HepG2 (cell line): ENCODE results near the gene RPTOR. TPM values are rescaled to one million over a fixed set of nuclear protein-coding genes. Genes with fewer than 3 reads are reported as not detected.

Experiments used
- ARID4A ChIP-seq: sonication (generic); formaldehyde crosslinking; IDR thresholded peaks from 2 replicates; pipeline ENCODE4 v1.5.0; 2020; ENCODE audit warnings: mild to moderate bottlenecking, missing genetic modification reagents, borderline replicate concordance
- BATF2 ChIP-seq: sonication (generic); formaldehyde crosslinking; IDR thresholded peaks from 2 replicates; pipeline ENCODE4 v1.8.0; 2022; ENCODE audit warnings: mild to moderate bottlenecking, missing genetic modification reagents, moderate library complexity
- CEBPG ChIP-seq: IDR thresholded peaks from 2 replicates; pipeline ENCODE4 v1.6.1; 2016
- DNMT3B ChIP-seq: conservative IDR thresholded peaks from 2 replicates; pipeline ENCODE4 v1.6.1; 2016; ENCODE audit warnings: missing biosample characterization, control low read depth
- ELF4 ChIP-seq: sonication (generic); formaldehyde crosslinking; IDR thresholded peaks from 2 replicates; pipeline ENCODE4 v1.5.0; 2020; ENCODE audit warnings: missing genetic modification reagents, mild to moderate bottlenecking, moderate library complexity, borderline replicate concordance
- EP300 ChIP-seq, 3 experiments: sonication (generic) in 1 of 3; formaldehyde crosslinking in 1 of 3; IDR thresholded peaks; 2 replicates each; pipeline versions ENCODE4 v1.5.1 to v1.6.1; 2011 to 2020; ENCODE audit warnings: low read depth in 2 of 3, low read length in 2 of 3, borderline replicate concordance in 1 of 3, improper control_type of control experiment in 1 of 3, mild to moderate bottlenecking in 1 of 3, missing genetic modification reagents in 1 of 3, moderate library complexity in 1 of 3
- FOXK2 ChIP-seq: fragments of 450-650 bp; IDR thresholded peaks from 2 replicates; pipeline ENCODE4 v1.6.1; 2016
- HDAC2 ChIP-seq: sonication (generic); formaldehyde crosslinking; IDR thresholded peaks from 2 replicates; pipeline ENCODE4 v1.4.0; 2020; ENCODE audit warnings: missing genetic modification reagents
- IKZF4 ChIP-seq: sonication (generic); formaldehyde crosslinking; IDR thresholded peaks from 2 replicates; pipeline ENCODE4 v1.5.1; 2020; ENCODE audit warnings: borderline replicate concordance, mild to moderate bottlenecking, low read depth, missing genetic modification reagents; ENCODE audit errors: not compliant biosample characterization
- ISL2 ChIP-seq: sonication (generic); formaldehyde crosslinking; IDR thresholded peaks from 2 replicates; pipeline ENCODE4 v1.5.0; 2020; ENCODE audit warnings: missing genetic modification reagents
- KDM5A ChIP-seq: fragments of 200-600 bp; sonication (generic); IDR thresholded peaks from 2 replicates; pipeline ENCODE4 v1.7.0; 2018; ENCODE audit warnings: antibody characterized with exemption, mild to moderate bottlenecking, low read length, borderline replicate concordance
- RBFOX2 ChIP-seq: fragments of 200-400 bp; formaldehyde crosslinking; IDR thresholded peaks from 2 replicates; pipeline ENCODE4 v1.6.1; 2017; ENCODE audit warnings: low read depth, mild to moderate bottlenecking, low read length
- STAT5B ChIP-seq: sonication (generic); formaldehyde crosslinking; IDR thresholded peaks from 2 replicates; pipeline ENCODE4 v1.4.0; 2020; ENCODE audit warnings: missing genetic modification reagents
- THAP11 ChIP-seq: IDR thresholded peaks from 2 replicates; pipeline ENCODE4 v1.6.1; 2016; ENCODE audit warnings: missing biosample characterization, missing genetic modification reagents
- ZNF12 ChIP-seq: sonication (generic); formaldehyde crosslinking; IDR thresholded peaks from 2 replicates; pipeline ENCODE4 v1.5.0; 2020; ENCODE audit warnings: missing genetic modification reagents
- ZNF234 ChIP-seq: sonication (generic); formaldehyde crosslinking; conservative IDR thresholded peaks from 2 replicates; pipeline ENCODE4 v1.5.1; 2020; ENCODE audit warnings: mild to moderate bottlenecking, missing genetic modification reagents
- ZNF317 ChIP-seq: sonication (generic); formaldehyde crosslinking; IDR thresholded peaks from 2 replicates; pipeline ENCODE4 v1.5.0; 2020; ENCODE audit warnings: mild to moderate bottlenecking, missing genetic modification reagents
- ZNF619 ChIP-seq: sonication (generic); formaldehyde crosslinking; IDR thresholded peaks from 2 replicates; pipeline ENCODE4 v1.4.0; 2020; ENCODE audit warnings: mild to moderate bottlenecking, missing genetic modification reagents
- ZNF737 ChIP-seq: sonication (generic); formaldehyde crosslinking; IDR thresholded peaks from 2 replicates; pipeline ENCODE4 v1.5.0; 2020; ENCODE audit warnings: missing genetic modification reagents, mild to moderate bottlenecking, borderline replicate concordance
- ZSCAN9 ChIP-seq: IDR thresholded peaks from 2 replicates; pipeline ENCODE4 v1.6.1; 2016; ENCODE audit warnings: borderline replicate concordance
- polyA plus RNA-seq, 8 experiments: library from polyadenylated mRNA; depleted of rRNA in 3 of 8; stranded (reverse) in 7 of 8; unstranded in 1 of 8; fragments of >200 nt; fragmentation: Illumina TruSeq in 4 of 8; extraction: Trizol in 4 of 8; gene quantifications; 2 replicates each; pipeline versions ENCODE4 v1.2.1 to v1.2.3, GENCODE V29; 2011 to 2016; ENCODE audit warnings: low read depth in 4 of 8, missing spikeins in 1 of 8, mixed read lengths in 1 of 8; ENCODE audit not compliant: insufficient read depth in 1 of 8
- total RNA-seq, 5 experiments: library from RNA; depleted of rRNA; stranded (reverse); fragments of >200 nt; fragmentation: Illumina TruSeq; extraction: Trizol; gene quantifications; 2 replicates each; pipeline ENCODE4 v1.2.3, GENCODE V29; 2016; ENCODE audit warnings: low read depth in 1 of 5
- TF ChIP-seq, protein P1 (sequence below): sonication (generic); formaldehyde crosslinking; IDR thresholded peaks from 2 replicates; pipeline ENCODE4 v1.5.0; 2020; ENCODE audit warnings: mild to moderate bottlenecking, missing genetic modification reagents, borderline replicate concordance
- TF ChIP-seq, protein P2 (sequence below): sonication (generic); formaldehyde crosslinking; IDR thresholded peaks from 2 replicates; pipeline ENCODE4 v1.8.1; 2023; ENCODE audit warnings: mild to moderate bottlenecking, missing genetic modification reagents

RPTOR gene
- total and polyA plus RNA-seq, 2 of the 13 experiments (the other 11 are each of a cell fraction or from before 2014, with no cell fraction given) = 6.6 to 25.3 TPM

DNA sequence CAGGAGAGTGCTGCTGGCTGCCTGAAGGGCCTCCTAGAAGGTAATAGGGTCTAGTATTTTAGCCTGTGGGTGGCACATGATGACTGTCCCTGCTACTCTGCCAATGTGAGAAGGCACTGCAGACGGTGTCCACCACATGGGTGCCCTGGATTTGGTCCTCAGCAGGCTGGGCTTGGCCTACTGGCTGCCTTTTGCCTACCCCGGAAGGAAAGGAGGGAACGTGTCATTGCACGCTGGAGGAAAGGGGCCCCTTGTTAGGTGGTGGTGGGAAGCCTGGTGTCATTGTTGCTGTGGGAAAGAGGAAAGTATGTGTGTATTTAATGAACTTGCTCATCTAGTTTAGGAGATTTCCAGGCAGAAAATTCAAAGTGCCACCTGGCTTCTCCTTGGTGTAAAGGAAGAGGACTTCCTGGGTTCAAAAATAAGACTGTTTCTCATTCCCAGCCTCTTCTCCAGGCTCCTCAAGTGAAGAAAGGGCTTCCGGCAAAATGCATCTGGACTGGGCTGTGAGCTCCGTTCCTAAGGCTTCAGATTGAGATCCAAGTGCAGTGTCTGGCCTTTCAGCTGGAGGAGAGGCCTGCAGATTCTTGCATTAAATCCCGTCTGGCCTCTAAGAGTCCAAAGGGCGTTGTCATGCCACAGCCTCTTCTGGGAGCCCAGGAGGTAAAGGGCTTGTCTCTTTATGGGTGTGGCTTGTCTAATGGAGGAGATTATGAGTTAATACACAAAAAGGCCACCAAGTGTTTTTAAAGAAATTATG lies 55.1 kb downstream of the RPTOR start (continued):
- TF ChIP-seq ZNF619 (CRISPR knock-in tag) (0 out of 2 replicates have a peak, but pooled peaks have one; percentile 9), IKZF4 (no peak), RBFOX2 (no peak), DNMT3B (CRISPR knock-in tag) (no peak), ZNF317 (CRISPR knock-in tag) (no peak), ZNF12 (CRISPR knock-in tag) (0 out of 2 replicates have a peak, but pooled peaks have one; percentile 28), BATF2 (CRISPR knock-in tag) (no peak), ISL2 (CRISPR knock-in tag) (no peak), ARID4A (CRISPR knock-in tag) (peak; percentile 39; the same call in 1 of the 2 replicates), THAP11 (CRISPR knock-in tag) (peak; percentile 26; the same call in 1 of the 2 replicates), HDAC2 (peak; percentile 38; the same call in 1 of the 2 replicates), STAT5B (no peak), KDM5A (no peak), CEBPG (CRISPR knock-in tag) (0 out of 2 replicates have a peak, but pooled peaks have one; percentile 38), ZNF234 (CRISPR knock-in tag) (no peak), ZNF737 (CRISPR knock-in tag) (no peak), EP300 (IDR thresholded peaks at IDR 0.05; ENCODE audit: low read depth in 2 of 2, low read length in 2 of 2) (peak in 1 of 2 experiments; percentile 35; a peak in 1 of 4 replicates), EP300 (CRISPR knock-in tag; IDR thresholded peaks at IDR 0.05; ENCODE audit: borderline replicate concordance) (no peak), ELF4 (no peak), ZSCAN9 (CRISPR knock-in tag) (no peak), FOXK2 (no peak)
- TF ChIP-seq, protein P1, sequence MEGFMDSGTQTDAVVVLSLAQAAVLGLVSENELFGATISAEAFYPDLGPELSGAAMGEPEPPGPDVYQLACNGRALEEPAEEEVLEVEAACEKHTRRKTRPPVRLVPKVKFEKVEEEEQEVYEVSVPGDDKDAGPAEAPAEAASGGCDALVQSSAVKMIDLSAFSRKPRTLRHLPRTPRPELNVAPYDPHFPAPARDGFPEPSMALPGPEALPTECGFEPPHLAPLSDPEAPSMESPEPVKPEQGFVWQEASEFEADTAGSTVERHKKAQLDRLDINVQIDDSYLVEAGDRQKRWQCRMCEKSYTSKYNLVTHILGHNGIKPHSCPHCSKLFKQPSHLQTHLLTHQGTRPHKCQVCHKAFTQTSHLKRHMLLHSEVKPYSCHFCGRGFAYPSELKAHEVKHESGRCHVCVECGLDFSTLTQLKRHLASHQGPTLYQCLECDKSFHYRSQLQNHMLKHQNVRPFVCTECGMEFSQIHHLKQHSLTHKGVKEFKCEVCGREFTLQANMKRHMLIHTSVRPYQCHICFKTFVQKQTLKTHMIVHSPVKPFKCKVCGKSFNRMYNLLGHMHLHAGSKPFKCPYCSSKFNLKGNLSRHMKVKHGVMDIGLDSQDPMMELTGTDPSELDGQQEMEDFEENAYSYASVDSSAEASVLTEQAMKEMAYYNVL (CRISPR knock-in tag) = peak; percentile 50; the same call in 1 of the 2 replicates
- TF ChIP-seq, protein P2, sequence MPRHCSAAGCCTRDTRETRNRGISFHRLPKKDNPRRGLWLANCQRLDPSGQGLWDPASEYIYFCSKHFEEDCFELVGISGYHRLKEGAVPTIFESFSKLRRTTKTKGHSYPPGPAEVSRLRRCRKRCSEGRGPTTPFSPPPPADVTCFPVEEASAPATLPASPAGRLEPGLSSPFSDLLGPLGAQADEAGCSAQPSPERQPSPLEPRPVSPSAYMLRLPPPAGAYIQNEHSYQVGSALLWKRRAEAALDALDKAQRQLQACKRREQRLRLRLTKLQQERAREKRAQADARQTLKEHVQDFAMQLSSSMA (CRISPR knock-in tag) = no peak
